GM18867 (cell line): ENCODE results near the gene OLIG1.

Source experiments
- ATAC-seq: cut with Tn5 transposase; IDR thresholded peaks from one replicate; pipeline ENCODE4 v1.9.1; 2021; ENCODE audit warnings: mild to moderate bottlenecking, moderate library complexity; ENCODE audit not compliant: unreplicated experiment

The OLIG1 gene

GRCh38 chr21:33089395-33090119 is 19.6 kb downstream of the OLIG1 start:
- no peak for ATAC-seq

DNA sequence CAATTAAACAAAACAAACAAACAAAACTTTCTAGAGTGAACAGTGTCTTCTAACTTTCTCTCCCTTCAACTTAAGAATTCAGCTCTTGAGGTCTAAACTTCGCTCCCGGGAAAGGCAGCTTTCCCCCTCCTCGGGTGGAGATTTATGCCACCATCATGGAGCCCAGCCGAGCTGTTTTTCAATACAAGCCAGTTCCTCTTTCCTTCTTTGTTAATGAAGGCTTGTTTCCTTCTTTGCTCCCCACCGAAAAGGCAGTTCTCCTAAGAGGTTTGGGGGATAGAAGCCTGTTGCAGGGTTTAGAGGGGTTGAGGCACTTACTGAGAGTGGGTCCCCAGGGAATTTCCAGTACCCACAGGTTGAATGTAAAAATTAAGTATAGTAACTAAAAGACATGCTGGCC is 26.5 kb downstream of the OLIG1 start:
- ATAC-seq: no peak

- no peak for ATAC-seq
Observed at GRCh38 chr21:33099131-33099530, 29.2 kb downstream of the OLIG1 start.

- no peak for ATAC-seq
Observed at GRCh38 chr21:33101300-33101911, 31.5 kb downstream of the OLIG1 start.

DNA sequence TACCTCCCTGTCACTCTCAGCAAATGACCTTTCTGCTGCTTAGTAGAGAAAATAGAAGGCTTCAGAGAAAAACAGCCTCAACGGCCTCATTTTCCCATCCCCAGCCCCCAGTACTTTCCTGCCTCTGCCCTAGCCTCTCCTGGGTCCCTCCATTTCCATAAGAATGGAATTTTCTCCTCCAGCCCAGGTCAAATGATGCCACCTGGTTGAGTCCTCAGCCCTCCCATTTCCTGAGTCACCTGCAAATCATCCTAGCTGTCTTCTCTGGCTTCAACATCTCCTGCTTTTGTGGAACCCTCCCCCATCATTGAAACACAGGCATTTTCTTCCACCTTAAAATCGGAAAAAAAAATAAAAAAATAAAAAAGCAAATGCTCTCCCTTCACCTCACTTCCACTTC is 35.1 kb downstream of the OLIG1 start:
- no peak for ATAC-seq

- no peak for ATAC-seq
Observed at GRCh38 chr21:33108228-33108627, 38.3 kb downstream of the OLIG1 start.

DNA sequence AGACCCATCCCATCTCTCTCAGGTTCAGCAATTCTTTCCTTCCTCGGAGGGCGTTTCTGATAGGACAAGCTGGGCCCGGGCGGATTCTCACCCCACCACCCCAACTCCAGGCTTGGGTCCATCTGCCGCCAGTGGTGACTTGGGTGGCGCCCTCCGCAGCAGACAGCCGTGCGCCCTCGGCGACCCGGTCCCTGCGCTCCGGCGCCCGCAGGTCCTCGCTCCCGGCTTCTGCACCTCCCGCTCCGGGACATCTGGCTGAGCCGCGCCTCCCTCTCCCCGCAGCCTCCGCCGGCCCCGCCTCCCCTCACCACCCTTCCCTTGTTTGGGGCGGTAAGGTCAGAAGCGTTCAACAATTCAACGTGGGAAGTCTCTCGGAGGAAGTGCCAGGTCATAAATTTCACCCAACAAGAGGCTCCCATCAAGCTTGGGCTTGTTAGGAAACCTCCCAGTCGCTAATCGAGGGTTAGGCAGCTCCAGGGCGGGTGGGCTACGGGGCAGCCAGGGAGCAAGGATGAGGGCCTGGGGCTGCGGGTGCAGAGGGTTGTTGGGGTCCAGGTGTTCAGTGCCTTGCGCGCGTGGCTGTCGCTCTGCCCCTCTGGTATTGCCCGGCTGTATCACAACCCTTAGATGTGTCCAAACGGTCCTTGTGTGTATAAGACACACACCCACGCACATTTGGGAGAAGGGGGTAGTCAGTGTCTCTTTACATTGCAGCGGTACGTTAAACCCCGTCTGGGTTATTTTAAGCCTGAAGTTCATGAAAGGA is 39.8 kb downstream of the OLIG1 start:
- no peak for ATAC-seq

- no peak for ATAC-seq
Observed at GRCh38 chr21:33110340-33110715, 40.4 kb downstream of the OLIG1 start.

- no peak for ATAC-seq
Observed at GRCh38 chr21:33111577-33111976, 41.6 kb downstream of the OLIG1 start.

GRCh38 chr21:33112151-33112550 is 42.2 kb downstream of the OLIG1 start:
- ATAC-seq: no peak

GRCh38 chr21:33112681-33113080 is 42.7 kb downstream of the OLIG1 start:
- no peak for ATAC-seq

DNA sequence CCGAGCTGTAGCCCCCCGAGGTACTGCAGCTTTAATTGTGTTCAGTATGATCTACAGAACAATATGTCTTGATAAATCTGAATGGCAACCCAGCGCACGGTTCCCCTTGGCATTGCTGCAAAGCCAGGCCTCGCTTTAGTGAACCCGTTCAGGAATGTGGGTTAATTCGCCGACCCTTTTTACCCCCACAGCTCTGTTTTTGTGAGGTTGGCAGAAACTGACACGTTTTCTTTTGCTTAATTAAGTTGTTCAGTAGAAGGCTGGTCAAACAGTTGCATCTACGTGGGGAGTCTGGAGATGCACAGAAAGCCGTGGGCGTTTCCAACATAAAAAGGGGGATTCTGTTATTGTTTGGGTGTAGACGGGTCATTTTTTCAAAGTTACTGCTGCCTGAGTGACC is 43.2 kb downstream of the OLIG1 start:
- ATAC-seq: no peak

- ATAC-seq: no peak
Observed at GRCh38 chr21:33114276-33114675, 44.3 kb downstream of the OLIG1 start.

- no peak for ATAC-seq
Observed at GRCh38 chr21:33115631-33116510, 45.9 kb downstream of the OLIG1 start.

DNA sequence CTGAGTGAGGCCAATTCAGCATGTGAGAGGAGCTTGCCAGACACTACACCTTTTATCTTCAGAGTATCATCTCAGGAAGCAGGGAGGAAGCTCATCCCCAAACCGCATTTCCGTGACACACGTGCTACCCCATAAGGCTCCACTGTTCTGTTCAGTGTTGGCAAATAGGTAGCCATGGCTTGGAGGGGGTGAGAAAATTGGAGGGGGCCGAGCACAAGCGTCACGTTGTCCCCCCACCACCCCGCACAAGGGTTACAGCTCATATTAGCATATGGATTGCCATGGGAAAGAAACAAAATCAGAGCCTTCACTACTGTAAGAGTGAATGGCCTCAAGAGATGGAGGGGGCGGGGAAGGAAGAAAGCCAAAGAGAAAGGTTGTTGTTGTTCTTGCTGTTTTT is 46.7 kb downstream of the OLIG1 start:
- no peak for ATAC-seq

DNA sequence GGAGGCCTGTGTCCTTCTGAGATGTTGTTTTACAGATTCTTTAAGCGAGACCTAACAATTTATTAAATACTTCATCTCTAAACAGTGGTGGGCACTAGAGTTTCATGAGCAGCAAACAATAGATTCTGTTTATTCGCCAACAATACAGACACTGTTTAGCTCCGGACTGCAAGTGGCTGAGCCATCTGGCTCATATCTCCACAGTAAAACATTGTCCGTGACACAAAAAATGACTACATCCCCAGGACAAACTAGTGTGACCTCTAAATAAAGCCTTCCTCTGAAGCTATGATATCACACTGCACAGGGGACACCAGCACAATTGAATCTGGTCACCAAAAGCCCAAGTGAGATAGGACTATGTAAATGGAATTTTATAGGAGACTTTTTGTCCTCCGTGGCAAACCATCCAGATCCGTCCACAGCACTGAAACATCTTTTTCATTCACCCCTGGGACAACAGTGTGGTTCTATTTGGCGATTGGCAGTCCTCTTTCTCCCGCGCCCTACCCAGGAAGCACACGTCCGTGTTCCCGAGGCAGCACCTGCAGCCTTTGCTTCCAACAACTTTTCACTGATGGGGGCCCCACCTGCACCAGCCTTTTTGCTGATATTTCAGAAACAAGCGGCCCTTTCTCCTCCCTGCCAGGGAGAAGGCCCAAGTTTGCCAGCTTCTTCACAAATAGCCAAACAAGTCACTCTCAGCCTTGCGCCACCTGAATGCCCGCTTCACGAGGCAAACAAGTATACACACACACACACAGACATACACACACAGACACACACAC is 47.4 kb downstream of the OLIG1 start:
- no peak for ATAC-seq
